Pancreas (tissue), 10 donors: ENCODE data around the gene CEP250. TPM values are rescaled to one million over a fixed set of nuclear protein-coding genes. Genes with fewer than 3 reads are reported as not detected.
A peak's percentile ranks its signal among the peaks of the same experiment; 100 is the strongest.

ENCODE experiments used
- ATAC-seq, 4 donors: fragments of 200-7000 bp; cut with Tn5 transposase; one replicate each; pipeline versions ENCODE4 v1.8.0 to v1.9.1; 2020; ENCODE audit warnings: mild to moderate bottlenecking in 4 of 4, moderate library complexity in 4 of 4
- DNase-seq, 6 donors: peaks; one replicate each; pipeline ENCODE4 v3.0.0-alpha.2; 2020
- FAIRE-seq: peaks from 2 replicates; lab custom pipeline; 2012; peaks lifted over from hg19 to GRCh38; lab: Jason Lieb, UNC
- H3K27ac ChIP-seq, 4 donors: fragments of 200-600 bp; sonication (generic); 1 replicate in 3 of 4; 2 replicates in 1 of 4; pipeline versions ENCODE4 v1.5.0 to v1.8.0; 2020
- H3K27me3 ChIP-seq, 4 donors: fragments of 200-600 bp; one replicate each; pipeline ENCODE4 v1.8.0; 2021
- H3K36me3 ChIP-seq, 3 donors: fragments of 200-600 bp; sonication (generic) in 1 of 3; one replicate each; pipeline versions ENCODE4 v1.5.0 to v1.8.0; 2020 to 2021
- H3K4me1 ChIP-seq, 3 donors: fragments of 200-600 bp; one replicate each; pipeline ENCODE4 v1.8.0; 2021
- H3K4me3 ChIP-seq, 4 donors: fragments of 200-600 bp; sonication (generic) in 2 of 4; one replicate each; pipeline versions ENCODE4 v1.5.0 to v1.8.0; 2020 to 2021
- H3K9me3 ChIP-seq, 4 donors: fragments of 200-600 bp; one replicate each; pipeline ENCODE4 v1.8.0; 2021
- WGBS, 2 donors: extraction: QIAGEN DNeasy Blood & Tissue Kit; methylation state at CpG; one replicate each; pipeline ENCODE4 v1.1.7; 2013; 5-methylcytosine and 5-hydroxymethylcytosine counted together
- intact Hi-C, 3 donors: fragments of 100-400 bp; cut with DNase I; formaldehyde crosslinking; loops; one replicate each; pipeline versions ENCODE4 v1.11.1 to v1.14.2; 2022
- polyA plus RNA-seq, 2 donors: library from polyadenylated mRNA; stranded (reverse); fragments of 200-250 nt; gene quantifications; one replicate each; pipeline ENCODE4 v1.2.3, GENCODE V29; 2013
- total RNA-seq, 6 donors: library from RNA; stranded (reverse); fragmentation: NEBNext Ultra II Directional in 4 of 6; extraction: Animal tissue kit (Norgen Biotek cat#: 25700) in 4 of 6; gene quantifications; one replicate each; pipeline versions ENCODE4 v1.2.1 to v1.2.4, GENCODE V29; 2021 to 2023
- TF ChIP-seq, protein P1 (sequence below), 4 donors: fragments of 200-600 bp; sonication (generic) in 3 of 4; IDR thresholded peaks; one replicate each; pipeline versions ENCODE4 v1.5.0 to v1.8.0; 2021; ENCODE audit warnings: antibody characterized with exemption in 4 of 4
- donor health status: healthy with polysubstance abuse.
- donor health status: DM: no; HTN: no; CAD: no; lungs with moderate emphysema.
- donor health status: DM: no; HTN: no; CAD: no.
- donor health status: control.
- donor health status: control.
- donor health status: Bipolar disorder and iron deficiency.
- donor health status: DM: yes; HTN: yes; CAD: no.
- donor health status: DM: no; HTN: no; CAD: no.
- donor health status: DM: no; HTN: no; CAD: no.
- donor health status: DM: yes; HTN: yes; CAD: no.

CEP250 gene
- total and polyA plus RNA-seq, 8 donors: 4.5 to 16.2 (median 10.0) TPM

DNA sequence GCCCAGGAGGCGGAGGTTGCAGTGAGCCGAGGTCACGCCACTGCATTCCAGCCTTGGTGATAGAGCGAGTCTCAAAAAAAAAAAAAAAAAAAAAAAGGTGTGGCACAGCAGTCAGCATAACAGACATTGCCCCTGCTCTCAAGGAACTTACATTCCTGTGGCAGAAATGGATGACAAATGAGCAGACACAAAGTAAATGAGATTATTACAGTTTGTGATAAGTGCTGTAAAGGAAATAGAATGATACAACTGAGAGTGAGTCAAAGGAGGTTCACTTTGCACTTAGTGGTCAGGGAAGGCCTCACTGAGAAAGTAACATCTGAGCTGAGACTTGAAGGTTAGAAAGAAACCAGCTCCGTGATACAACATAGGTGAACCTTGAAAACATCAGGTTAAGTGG is 36.4 kb downstream of the CEP250 start:
- H3K36me3 ChIP-seq: peaks cover 0 to 38% (median 6%) of the 10 kb centered on the region in 3 donors
- no peak for FAIRE-seq
- WGBS, 2 donors: 95 to 96% methylated on average over 5 of the region's 5 CpGs

DNA sequence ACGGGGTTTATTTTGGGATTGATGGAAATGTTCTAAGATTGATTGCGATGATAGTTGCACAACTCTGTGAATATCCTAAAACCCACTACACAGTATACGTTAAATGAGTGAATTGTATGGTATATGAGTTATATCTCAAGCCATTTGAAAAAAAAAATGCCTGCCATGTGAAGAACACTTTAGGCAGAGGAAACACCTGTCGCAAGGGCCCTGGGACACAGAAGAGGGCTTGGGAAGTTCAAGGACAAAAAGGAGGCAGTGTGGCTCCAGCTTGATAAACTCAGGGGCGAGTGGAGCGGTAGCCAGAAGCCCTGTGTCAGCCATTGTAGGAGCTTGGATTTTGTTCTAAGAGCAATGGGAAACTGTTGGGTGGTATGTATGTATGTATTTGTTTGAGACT is 37.0 kb downstream of the CEP250 start:
- ATAC-seq: no peak
- H3K36me3 ChIP-seq: peaks cover 0 to 42% (median 6%) of the 10 kb centered on the region in 3 donors

More for the DNA sequence above, 36.4 kb downstream of the CEP250 start:
- ATAC-seq (no peak), DNase-seq (no peak)
- no peaks in the 10 kb centered on the region for H3K9me3 ChIP-seq
- H3K4me3 ChIP-seq: no peak overlapping the region
- no peaks in the 10 kb centered on the region for H3K4me1 ChIP-seq
- TF ChIP-seq, protein P1, sequence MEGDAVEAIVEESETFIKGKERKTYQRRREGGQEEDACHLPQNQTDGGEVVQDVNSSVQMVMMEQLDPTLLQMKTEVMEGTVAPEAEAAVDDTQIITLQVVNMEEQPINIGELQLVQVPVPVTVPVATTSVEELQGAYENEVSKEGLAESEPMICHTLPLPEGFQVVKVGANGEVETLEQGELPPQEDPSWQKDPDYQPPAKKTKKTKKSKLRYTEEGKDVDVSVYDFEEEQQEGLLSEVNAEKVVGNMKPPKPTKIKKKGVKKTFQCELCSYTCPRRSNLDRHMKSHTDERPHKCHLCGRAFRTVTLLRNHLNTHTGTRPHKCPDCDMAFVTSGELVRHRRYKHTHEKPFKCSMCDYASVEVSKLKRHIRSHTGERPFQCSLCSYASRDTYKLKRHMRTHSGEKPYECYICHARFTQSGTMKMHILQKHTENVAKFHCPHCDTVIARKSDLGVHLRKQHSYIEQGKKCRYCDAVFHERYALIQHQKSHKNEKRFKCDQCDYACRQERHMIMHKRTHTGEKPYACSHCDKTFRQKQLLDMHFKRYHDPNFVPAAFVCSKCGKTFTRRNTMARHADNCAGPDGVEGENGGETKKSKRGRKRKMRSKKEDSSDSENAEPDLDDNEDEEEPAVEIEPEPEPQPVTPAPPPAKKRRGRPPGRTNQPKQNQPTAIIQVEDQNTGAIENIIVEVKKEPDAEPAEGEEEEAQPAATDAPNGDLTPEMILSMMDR (IDR thresholded peaks at IDR 0.05): no peak
- H3K27ac ChIP-seq: no peak overlapping the region
- no peaks in the 10 kb centered on the region for H3K27me3 ChIP-seq
- intact Hi-C loops: no loop called here

DNA sequence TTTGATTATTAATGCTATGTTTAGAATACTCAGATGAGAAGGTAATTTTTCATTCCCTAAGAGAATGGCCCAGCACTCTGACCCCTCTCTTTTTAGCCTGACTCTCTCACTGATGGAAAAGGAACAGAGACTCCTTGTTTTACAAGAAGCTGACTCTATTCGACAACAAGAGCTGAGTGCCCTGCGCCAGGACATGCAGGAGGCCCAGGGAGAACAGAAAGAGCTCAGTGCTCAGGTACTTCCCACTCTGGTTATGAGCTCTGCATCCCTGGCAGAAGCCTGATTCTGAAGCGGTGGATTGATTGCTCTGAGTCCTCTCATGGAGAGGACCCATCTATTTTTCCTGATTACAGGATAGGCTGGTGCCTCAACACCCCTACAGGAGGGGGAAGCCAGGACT is 41.1 kb downstream of the CEP250 start:
- Histone ChIP-seq H3K36me3 (peaks cover 0 to 52% (median 6%) of the 10 kb centered on the region in 3 donors), H3K27ac (no peak overlapping the region), H3K27me3 (no peaks in the 10 kb centered on the region), H3K4me3 (no peak overlapping the region), H3K9me3 (no peaks in the 10 kb centered on the region), H3K4me1 (no peaks in the 10 kb centered on the region)
- no peak for ATAC-seq
- no peak for DNase-seq
- intact Hi-C loops: no loop called here
- TF ChIP-seq, protein P1 (IDR thresholded peaks at IDR 0.05): no peak
- 91 to 95% methylated on average over 3 of the region's 3 CpGs for WGBS, 2 donors
- FAIRE-seq: no peak

More for the DNA sequence above, 37.0 kb downstream of the CEP250 start:
- no peak overlapping the region for H3K4me3 ChIP-seq
- TF ChIP-seq, protein P1 (IDR thresholded peaks at IDR 0.05): no peak
- FAIRE-seq (no peak), DNase-seq (no peak)
- H3K9me3 ChIP-seq: no peaks in the 10 kb centered on the region
- no peaks in the 10 kb centered on the region for H3K27me3 ChIP-seq
- intact Hi-C loops: no loop called here
- 94% methylated on average over 6 of the region's 6 CpGs for WGBS, 2 donors
- H3K4me1 ChIP-seq: no peaks in the 10 kb centered on the region
- no peak overlapping the region for H3K27ac ChIP-seq

DNA sequence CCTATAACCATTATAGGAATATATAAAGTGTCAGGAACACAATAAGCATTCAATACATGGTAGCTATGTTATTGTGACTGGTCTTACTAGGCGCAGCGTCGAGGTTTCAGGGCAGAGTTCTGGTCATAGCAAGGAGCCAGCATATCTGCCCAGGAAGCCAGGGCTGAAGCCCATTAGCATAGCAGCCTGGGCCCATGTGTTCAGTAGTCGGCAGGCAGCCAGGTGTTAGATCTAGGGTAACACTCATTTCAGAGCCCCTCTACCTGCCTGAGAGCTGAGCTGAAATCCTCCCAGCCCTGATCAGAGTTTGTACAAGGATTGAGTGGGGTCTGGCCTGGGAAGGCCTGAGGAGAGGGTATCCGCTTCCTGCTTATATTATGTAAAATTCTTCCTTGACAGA is 41.9 kb downstream of the CEP250 start:
- DNase-seq: no peak
- no peak overlapping the region for H3K4me3 ChIP-seq
- ATAC-seq: no peak
- intact Hi-C loops: no loop called here
- FAIRE-seq: no peak
- no peak overlapping the region for H3K27ac ChIP-seq
- H3K27me3 ChIP-seq: no peaks in the 10 kb centered on the region
- peaks cover 0 to 49% (median 10%) of the 10 kb centered on the region in 3 donors for H3K36me3 ChIP-seq
- TF ChIP-seq, protein P1 (IDR thresholded peaks at IDR 0.05): no peak
- H3K9me3 ChIP-seq: no peaks in the 10 kb centered on the region
- H3K4me1 ChIP-seq: no peaks in the 10 kb centered on the region
- 91 to 95% methylated on average over 5 of the region's 5 CpGs for WGBS, 2 donors

DNA sequence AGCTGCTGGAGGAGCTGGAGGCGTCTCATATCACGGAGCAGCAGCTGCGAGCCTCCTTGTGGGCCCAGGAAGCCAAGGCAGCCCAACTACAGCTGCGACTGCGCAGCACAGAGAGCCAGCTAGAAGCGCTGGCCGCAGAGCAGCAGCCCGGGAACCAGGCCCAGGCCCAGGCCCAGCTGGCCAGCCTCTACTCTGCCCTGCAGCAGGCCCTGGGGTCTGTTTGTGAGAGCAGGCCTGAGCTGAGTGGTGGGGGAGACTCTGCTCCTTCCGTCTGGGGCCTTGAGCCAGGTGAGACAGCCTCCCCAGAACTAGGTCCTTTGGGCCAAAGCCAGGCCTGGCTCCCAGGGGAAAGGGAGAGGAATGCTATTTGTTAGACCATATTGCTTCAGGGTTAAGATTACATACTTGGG is 42.4 kb downstream of the CEP250 start:
- ATAC-seq: peak in 3 of 4 donors; percentile 67 to 72 (median 67)
- peaks cover 0 to 54% (median 14%) of the 10 kb centered on the region in 3 donors for H3K36me3 ChIP-seq

More for the DNA sequence above, 42.4 kb downstream of the CEP250 start:
- DNase-seq (peak in 3 of 6 donors; percentile 18 to 50 (median 34)), FAIRE-seq (no peak)
- no peak overlapping the region for H3K4me3 ChIP-seq
- TF ChIP-seq, protein P1 (IDR thresholded peaks at IDR 0.05): no peak
- no peaks in the 10 kb centered on the region for H3K27me3 ChIP-seq
- no peak overlapping the region for H3K27ac ChIP-seq
- no peaks in the 10 kb centered on the region for H3K4me1 ChIP-seq
- H3K9me3 ChIP-seq: no peaks in the 10 kb centered on the region
- intact Hi-C loops: no loop called here
- 88 to 98% methylated on average over 8 to 9 of the region's 9 CpGs for WGBS, 2 donors
